HepG2 (cell line): ENCODE data around the gene TMEM185B. TPM values are rescaled to one million over a fixed set of nuclear protein-coding genes. Genes with fewer than 3 reads are reported as not detected.

Experiments
- ASH2L ChIP-seq: fragments of 300-600, 200-600 bp; sonication (generic); IDR thresholded peaks from 2 replicates; pipeline ENCODE4 v1.7.0; 2017; ENCODE audit warnings: low read depth, mild to moderate bottlenecking, moderate library complexity, mixed read lengths, low read length; ENCODE audit not compliant: insufficient read length
- BRD4 ChIP-seq: sonication (generic); formaldehyde crosslinking; IDR thresholded peaks from 2 replicates; pipeline ENCODE4 v1.4.0; 2020; ENCODE audit warnings: missing genetic modification reagents
- CSRNP1 ChIP-seq: sonication (generic); formaldehyde crosslinking; IDR thresholded peaks from 2 replicates; pipeline ENCODE4 v1.8.1; 2023; ENCODE audit warnings: mild to moderate bottlenecking, missing genetic modification reagents
- GATAD2A ChIP-seq: IDR thresholded peaks from 2 replicates; pipeline ENCODE4 v1.6.1; 2016
- NR1H2 ChIP-seq: sonication (generic); formaldehyde crosslinking; IDR thresholded peaks from 2 replicates; pipeline ENCODE4 v1.8.1; 2022; ENCODE audit warnings: low read depth, missing genetic modification reagents, borderline replicate concordance
- RORA ChIP-seq: sonication (generic); formaldehyde crosslinking; IDR thresholded peaks from 2 replicates; pipeline ENCODE4 v1.5.0; 2020; ENCODE audit warnings: mild to moderate bottlenecking, missing genetic modification reagents, moderate library complexity
- SIN3B ChIP-seq: fragments of 150-350 bp; IDR thresholded peaks from 2 replicates; pipeline ENCODE4 v1.6.1; 2014; ENCODE audit warnings: low read length
- SIX4 ChIP-seq: sonication (generic); formaldehyde crosslinking; IDR thresholded peaks from 2 replicates; pipeline ENCODE4 v1.4.0; 2020; ENCODE audit warnings: missing genetic modification reagents
- SMARCE1 ChIP-seq: fragments of 450-650 bp; IDR thresholded peaks from 2 replicates; pipeline ENCODE4 v1.6.1; 2017; ENCODE audit warnings: borderline replicate concordance
- SRSF4 ChIP-seq: fragments of 200-400 bp; formaldehyde crosslinking; IDR thresholded peaks from one replicate; pipeline ENCODE4 v1.6.1; 2018; ENCODE audit warnings: mild to moderate bottlenecking, low read depth, low read length, moderate library complexity; ENCODE audit not compliant: poor library complexity, severe bottlenecking
- TAF1 ChIP-seq: sonication (generic); formaldehyde crosslinking; IDR thresholded peaks from 2 replicates; pipeline ENCODE4 v1.4.0; 2020; ENCODE audit warnings: missing genetic modification reagents
- XRCC5 ChIP-seq: fragments of 200-400 bp; formaldehyde crosslinking; optimal IDR thresholded peaks from 2 replicates; pipeline ENCODE3; 2017; ENCODE audit warnings: mild to moderate bottlenecking, low read length
- ZBTB25 ChIP-seq: IDR thresholded peaks from 2 replicates; pipeline ENCODE4 v1.6.1; 2018; ENCODE audit warnings: missing genetic modification reagents
- ZBTB43 ChIP-seq: sonication (generic); formaldehyde crosslinking; conservative IDR thresholded peaks from 2 replicates; pipeline ENCODE4 v1.4.0; 2020; ENCODE audit warnings: missing genetic modification reagents
- ZFAT ChIP-seq: sonication (generic); formaldehyde crosslinking; conservative IDR thresholded peaks from 2 replicates; pipeline ENCODE4 v1.8.1; 2023; ENCODE audit warnings: missing genetic modification reagents, inconsistent platforms
- ZKSCAN5 ChIP-seq: sonication (generic); formaldehyde crosslinking; IDR thresholded peaks from 2 replicates; pipeline ENCODE4 v1.5.1; 2020; ENCODE audit warnings: mild to moderate bottlenecking, missing genetic modification reagents
- ZNF460 ChIP-seq: sonication (generic); formaldehyde crosslinking; IDR thresholded peaks from 2 replicates; pipeline ENCODE4 v1.5.1; 2020; ENCODE audit warnings: missing genetic modification reagents, mild to moderate bottlenecking, borderline replicate concordance
- ZNF572 ChIP-seq: sonication (generic); formaldehyde crosslinking; IDR thresholded peaks from 2 replicates; pipeline ENCODE4 v1.5.1; 2020; ENCODE audit warnings: mild to moderate bottlenecking, missing genetic modification reagents
- ZNF710 ChIP-seq: sonication (generic); formaldehyde crosslinking; IDR thresholded peaks from 2 replicates; pipeline ENCODE4 v1.5.0; 2020; ENCODE audit warnings: mild to moderate bottlenecking, missing genetic modification reagents, borderline replicate concordance
- ZNF777 ChIP-seq: sonication (generic); formaldehyde crosslinking; IDR thresholded peaks from 2 replicates; pipeline ENCODE4 v1.4.0; 2020; ENCODE audit warnings: missing genetic modification reagents
- ZNF780A ChIP-seq: sonication (generic); formaldehyde crosslinking; IDR thresholded peaks from 2 replicates; pipeline ENCODE4 v1.8.0; 2022; ENCODE audit warnings: mild to moderate bottlenecking, missing genetic modification reagents, moderate library complexity
- polyA plus RNA-seq, 8 experiments: library from polyadenylated mRNA; depleted of rRNA in 3 of 8; stranded (reverse) in 7 of 8; unstranded in 1 of 8; fragments of >200 nt; fragmentation: Illumina TruSeq in 4 of 8; extraction: Trizol in 4 of 8; gene quantifications; 2 replicates each; pipeline versions ENCODE4 v1.2.1 to v1.2.3, GENCODE V29; 2011 to 2016; ENCODE audit warnings: low read depth in 4 of 8, missing spikeins in 1 of 8, mixed read lengths in 1 of 8; ENCODE audit not compliant: insufficient read depth in 1 of 8
- total RNA-seq, 5 experiments: library from RNA; depleted of rRNA; stranded (reverse); fragments of >200 nt; fragmentation: Illumina TruSeq; extraction: Trizol; gene quantifications; 2 replicates each; pipeline ENCODE4 v1.2.3, GENCODE V29; 2016; ENCODE audit warnings: low read depth in 1 of 5
- TF ChIP-seq, protein P1 (sequence below): sonication (generic); formaldehyde crosslinking; conservative IDR thresholded peaks from 2 replicates; pipeline ENCODE4 v1.8.0; 2022; ENCODE audit warnings: mild to moderate bottlenecking, moderate library complexity, missing genetic modification reagents

TMEM185B gene
- total and polyA plus RNA-seq, 2 of the 13 experiments (the other 11 are each of a cell fraction or from before 2014, with no cell fraction given): 5.6 to 7.0 TPM

DNA sequence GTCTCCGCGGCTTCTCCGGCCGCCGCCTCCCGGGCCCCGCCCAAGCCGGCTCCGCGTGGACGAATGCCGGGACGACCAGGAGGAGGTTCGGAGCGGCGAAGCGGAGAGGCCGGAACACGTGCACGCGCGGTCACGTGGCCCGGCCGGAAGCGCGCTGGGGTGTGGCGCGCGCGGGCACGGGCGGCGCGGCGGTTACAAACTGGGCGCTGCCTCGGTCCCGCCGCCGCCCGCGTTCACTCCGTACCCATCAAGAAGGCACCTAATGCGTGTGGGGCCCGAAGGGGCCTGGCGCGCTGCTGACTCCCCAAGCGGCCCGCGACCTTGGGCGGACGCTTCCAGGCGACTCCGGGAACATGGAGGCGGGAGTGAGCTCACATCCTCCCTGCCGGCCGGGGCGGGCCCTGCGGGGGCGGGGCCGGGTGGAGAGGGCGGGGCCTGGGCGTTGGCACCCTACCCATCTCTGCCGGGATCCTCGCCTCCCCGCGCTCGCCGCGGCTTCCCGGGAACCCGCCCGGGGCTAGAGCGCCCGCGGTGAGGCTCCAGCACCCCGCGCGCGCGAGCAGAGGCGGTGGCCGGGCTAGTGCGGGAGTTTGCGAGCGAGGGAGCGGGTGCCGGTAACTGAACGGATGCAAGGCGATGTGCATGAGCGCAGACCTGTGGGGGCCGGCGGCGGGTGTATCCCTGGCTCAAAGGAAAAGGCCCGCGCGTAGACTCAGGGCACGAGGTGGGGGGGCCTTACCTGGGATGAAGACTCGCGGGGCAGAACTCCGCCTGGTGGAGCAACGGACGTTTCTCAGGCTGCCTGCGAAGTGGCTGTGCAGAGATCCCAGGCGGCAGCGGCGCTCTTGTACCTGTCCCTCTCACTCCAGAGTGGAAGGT lies at the start of gene TMEM185B (continued):
- TF ChIP-seq, protein P1, sequence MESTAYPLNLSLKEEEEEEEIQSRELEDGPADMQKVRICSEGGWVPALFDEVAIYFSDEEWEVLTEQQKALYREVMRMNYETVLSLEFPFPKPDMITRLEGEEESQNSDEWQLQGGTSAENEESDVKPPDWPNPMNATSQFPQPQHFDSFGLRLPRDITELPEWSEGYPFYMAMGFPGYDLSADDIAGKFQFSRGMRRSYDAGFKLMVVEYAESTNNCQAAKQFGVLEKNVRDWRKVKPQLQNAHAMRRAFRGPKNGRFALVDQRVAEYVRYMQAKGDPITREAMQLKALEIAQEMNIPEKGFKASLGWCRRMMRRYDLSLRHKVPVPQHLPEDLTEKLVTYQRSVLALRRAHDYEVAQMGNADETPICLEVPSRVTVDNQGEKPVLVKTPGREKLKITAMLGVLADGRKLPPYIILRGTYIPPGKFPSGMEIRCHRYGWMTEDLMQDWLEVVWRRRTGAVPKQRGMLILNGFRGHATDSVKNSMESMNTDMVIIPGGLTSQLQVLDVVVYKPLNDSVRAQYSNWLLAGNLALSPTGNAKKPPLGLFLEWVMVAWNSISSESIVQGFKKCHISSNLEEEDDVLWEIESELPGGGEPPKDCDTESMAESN (CRISPR knock-in tag): 0 out of 2 replicates have a peak, but pooled peaks have one; percentile 38
- TF ChIP-seq ZNF777 (CRISPR knock-in tag) (no peak), ZBTB25 (CRISPR knock-in tag) (no peak), SRSF4 (no peak), XRCC5 (peak; percentile 59), TAF1 (CRISPR knock-in tag) (no peak), ZNF710 (CRISPR knock-in tag) (no peak), ZFAT (CRISPR knock-in tag) (no peak), RORA (CRISPR knock-in tag) (no peak), ZNF572 (CRISPR knock-in tag) (0 out of 2 replicates have a peak, but pooled peaks have one; percentile 18), SMARCE1 (no peak), ZNF460 (no peak; the same call in 1 of the 2 replicates), ZKSCAN5 (CRISPR knock-in tag) (no peak), BRD4 (CRISPR knock-in tag) (no peak), ASH2L (peak; percentile 59), CSRNP1 (CRISPR knock-in tag) (0 out of 2 replicates have a peak, but pooled peaks have one; percentile 6), ZBTB43 (CRISPR knock-in tag) (no peak), NR1H2 (no peak), ZNF780A (no peak), GATAD2A (CRISPR knock-in tag) (peak; percentile 22; the same call in 1 of the 2 replicates), SIX4 (CRISPR knock-in tag) (no peak), SIN3B (no peak)
